HG03196 (cell line): ENCODE measurements around the gene IGSF23.

ENCODE experiments used
- ATAC-seq: cut with Tn5 transposase; IDR thresholded peaks from one replicate; pipeline ENCODE4 v1.9.1; 2021; ENCODE audit not compliant: unreplicated experiment

IGSF23 gene, protein sequence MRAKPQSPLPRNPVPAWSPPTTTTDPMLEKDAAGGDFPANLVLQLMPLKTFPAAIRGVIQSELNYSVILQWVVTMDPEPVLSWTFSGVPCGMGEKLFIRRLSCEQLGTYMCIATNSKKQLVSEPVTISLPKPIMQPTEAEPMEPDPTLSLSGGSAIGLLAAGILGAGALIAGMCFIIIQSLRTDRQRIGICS

DNA sequence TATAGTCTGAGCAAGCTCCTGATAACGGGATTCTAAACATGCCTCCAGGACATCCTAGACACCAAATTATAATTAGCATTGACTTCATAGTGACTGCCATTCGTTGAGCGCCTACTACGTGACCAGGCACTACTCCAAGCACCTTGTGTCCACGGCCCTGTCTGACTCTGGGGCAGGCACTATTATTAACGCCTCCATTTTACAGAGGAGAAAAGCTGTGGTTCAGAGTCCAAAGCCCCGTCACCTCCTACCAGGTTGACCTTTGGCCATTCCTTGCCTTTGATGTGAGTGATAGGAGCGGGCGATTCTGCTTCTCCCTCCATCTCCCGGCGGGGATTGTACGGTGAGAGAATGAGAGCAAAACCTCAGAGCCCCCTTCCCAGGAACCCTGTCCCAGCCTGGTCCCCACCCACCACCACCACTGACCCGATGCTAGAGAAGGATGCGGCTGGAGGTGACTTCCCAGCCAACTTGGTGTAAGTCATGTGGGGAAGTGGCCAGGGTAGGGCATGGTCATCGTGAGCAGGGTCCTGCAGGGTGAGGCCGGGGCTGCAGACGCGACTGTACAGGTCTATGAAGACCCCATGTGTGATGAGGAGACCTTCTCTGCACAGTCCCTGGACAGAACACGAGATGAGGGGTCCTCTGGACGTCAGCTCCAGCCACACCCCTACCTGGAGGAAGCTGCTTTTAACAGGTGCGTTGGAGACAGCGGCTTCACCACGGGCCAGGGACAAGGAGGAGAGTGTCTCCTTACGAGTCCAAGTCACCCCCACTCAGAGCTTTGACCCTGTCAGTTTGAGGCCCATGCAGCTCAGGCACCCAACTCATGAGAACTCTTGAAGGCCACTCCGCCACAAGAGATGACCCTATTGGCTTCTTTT, at the start of gene IGSF23:
TSS of gene IGSF23 (plus strand) at position 269 of the 884 bp plus-strand sequence. CDS start at position 352, 83 bp downstream.
- no peak for ATAC-seq

DNA sequence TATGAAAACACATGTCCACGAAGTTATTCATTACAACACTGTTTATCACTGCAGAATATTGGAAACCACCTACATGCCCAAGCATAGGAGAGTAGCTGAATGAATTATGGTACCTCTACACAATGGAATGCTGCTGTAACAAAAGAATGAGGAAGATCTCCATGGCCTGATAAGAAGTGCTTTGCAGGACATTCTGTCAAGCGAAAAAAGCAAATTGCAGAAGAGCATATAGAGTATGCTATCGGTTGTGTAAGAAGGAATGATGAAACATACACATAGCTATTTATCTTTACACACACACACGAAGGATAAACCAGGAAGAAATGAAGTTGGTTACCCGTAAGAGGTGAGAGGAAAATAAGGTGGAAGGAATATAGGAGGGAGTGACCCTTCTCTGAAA, 46.4 kb upstream of the IGSF23 start:
- ATAC-seq, result no peak

DNA sequence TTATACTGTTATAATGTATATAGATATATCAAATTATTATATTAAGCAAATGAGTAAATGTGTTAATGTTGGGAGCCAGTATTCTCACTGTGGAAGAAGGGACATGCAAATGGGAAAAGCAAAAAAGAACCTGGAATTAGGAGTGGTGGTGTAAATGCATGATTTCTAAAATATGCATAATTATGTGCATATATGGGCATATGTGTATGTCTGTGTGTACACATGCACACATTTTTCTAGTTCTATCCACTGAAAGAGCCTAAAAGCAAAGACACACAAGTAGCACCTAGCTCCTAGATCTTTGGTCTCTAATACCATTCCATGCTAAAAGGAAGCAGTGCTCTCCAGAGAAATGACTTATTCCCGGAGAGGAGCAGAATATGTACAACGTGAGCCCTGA, 45.6 kb upstream of the IGSF23 start:
- no peak for ATAC-seq

DNA sequence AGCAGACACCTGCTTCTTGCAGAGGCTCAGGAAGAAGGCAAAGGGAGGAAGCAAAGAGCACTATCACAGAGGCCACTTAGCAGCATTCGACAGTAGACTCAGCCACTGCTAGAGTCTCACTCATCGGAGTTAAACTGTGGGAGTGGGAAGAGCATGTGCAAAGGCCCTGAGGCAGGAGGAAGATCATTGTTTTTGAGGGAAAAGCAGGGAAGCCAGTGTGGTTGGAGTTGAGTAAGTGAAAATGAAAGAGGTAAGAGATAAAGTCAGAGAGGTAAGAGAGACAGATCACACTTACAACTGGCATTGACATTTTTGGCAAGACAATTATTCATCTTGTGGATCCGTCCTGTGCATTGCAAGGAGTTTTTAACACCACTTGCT, 42.8 kb upstream of the IGSF23 start:
- no peak for ATAC-seq

DNA sequence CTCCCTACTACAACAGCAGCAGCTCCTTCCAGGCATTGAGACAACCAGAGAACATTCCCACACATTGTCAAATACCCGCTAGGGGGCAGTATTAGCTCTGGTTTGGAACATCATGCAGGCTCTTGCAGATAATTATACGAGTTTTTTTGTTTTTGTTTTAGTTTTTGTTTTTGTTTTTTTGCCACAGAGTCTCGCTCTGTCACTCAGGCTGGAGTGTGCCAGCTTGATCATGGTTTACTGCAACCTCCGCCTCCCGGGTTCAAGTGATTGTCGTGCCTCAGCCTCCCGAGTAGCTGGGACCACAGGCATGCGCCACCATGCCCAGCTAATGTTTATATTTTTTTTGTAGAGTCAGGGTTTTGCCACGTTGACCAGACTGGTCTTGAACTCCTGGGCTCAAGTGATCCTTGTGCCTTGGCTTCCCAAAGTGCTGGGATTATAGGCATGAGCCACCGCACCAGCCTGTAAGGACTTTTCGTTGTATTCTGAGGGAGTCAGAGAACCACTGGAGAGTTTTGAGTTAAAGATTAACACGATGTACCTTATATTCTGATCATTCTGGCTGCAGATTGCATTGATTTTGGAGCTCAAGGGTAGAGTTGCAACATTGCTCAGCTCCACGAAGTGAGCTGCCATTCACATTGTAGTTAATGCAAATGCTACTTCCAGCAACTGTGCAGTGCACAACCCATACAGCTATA, 42.2 kb upstream of the IGSF23 start:
- ATAC-seq, result no peak

DNA sequence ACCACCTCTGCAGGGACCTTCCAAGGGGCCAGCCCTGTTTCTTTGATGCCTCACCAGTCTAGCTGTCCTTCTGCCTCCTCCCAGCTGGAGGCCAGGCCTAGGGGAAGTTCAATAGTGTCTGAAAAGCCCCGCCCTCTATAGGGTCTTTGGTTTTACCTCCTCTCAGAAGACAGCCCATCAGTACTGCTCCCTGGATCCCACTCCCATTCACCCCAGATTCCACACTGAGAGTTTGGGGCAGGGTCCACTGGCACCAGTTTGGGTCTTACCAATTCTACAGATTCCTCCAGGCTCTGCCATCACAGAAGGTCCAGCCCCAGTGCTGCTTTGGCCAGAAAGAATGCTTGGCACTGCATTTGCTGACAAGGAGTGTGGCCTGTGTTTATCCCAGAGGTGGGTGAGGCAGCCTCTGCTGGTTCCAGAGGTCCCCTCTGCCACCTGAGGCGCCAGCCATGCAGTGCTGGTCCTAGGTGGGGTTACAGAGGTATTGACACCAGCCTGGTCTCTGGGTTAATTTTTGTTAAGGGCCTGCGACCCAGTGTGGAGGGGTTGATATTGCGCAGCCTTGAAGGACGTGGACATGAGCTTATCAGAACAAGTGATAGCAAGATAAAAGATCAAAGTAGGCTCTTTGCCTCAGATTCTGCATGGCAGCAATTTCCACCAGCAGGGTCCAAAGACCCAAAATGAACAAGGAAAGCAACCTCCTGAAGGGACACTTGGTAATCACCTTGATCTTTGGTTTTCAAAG, 41.4 kb upstream of the IGSF23 start:
- no peak for ATAC-seq

DNA sequence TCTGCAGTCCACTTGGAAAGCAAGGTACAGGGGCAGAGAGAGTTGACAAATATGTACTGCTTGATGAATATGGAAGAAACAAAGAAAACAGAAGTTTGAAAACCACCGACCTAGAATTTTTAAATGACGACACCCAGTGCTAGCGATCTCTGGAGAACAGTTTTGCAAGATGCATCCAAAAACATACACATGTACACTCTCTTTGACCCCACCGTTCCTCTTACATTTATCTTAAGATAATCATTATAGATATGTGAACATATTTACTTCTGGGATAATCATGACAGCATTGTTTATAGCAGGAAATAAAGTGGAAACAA, 40.8 kb upstream of the IGSF23 start:
- ATAC-seq, result no peak

DNA sequence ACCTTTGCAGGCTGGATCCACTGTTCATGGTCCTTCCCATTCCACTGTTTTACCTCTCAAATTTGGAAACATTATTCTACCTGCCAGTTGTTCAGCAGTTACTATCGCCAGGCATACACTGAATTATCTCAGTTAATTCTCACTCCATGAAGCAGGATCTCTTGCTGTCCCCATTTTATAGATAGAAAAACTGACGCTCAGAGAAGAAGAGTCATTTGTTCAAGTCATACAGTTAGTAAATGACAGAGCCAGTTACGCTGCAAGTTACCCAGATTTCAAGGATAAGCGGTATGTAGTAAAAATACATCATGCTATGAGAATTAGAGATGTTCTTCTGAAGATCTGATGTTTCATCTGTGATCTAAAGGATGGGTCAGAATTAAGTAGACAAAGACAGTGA, 40.2 kb upstream of the IGSF23 start:
- ATAC-seq, result no peak

DNA sequence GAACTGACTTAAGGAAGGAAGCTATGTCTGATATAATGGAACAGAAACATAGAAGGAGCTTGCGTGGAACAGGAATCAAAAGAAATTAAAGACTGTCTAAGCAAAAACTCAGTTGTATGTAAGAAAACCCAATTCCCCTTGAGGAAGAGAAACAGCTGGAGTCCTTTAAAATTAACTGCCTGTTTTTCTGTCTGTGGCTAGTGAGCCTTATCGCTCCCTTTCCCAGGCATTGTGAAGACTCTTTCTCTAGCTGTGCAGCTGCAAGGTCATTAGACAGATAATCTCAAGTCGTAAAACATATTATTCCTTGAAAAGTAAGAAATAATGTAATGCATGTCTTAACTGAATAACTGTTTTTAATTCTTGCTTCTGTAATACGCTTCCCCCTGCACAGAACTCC, 39.7 kb upstream of the IGSF23 start:
- no peak for ATAC-seq

DNA sequence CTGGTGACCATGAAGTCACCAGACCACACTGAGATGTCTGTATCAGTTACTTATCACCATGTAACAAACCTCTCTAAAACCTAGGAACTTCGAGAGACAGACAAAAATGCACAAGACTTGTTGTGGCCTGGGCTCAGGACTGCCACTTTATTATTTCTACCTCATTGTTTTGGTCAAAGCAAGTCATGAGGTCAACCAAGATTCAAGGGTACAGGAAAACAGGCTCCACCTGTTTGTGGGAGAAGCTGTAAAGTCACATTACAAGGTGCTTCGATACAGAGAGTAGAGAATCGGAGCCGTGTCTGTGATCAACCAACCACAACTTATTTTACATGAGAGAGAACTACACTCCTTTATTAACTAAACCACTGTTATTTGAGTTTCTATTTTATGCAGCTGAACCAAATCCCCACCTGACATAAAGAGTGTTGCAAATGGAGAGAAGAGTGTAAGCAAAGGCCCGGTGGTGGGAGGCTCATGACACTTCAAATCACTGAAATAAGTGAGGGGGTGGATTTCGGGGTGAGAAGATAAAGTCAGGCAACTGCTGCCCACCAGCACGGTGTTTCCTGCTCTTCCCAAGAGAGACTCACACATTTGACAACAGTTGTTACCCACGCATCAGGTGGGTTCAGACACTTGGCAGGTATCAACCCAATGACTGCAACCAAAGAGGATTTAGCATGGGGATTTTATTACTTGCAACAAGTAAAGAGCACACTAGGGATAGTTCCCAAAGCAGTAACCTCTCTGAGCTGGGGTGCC, 39.0 kb upstream of the IGSF23 start:
- no peak for ATAC-seq

DNA sequence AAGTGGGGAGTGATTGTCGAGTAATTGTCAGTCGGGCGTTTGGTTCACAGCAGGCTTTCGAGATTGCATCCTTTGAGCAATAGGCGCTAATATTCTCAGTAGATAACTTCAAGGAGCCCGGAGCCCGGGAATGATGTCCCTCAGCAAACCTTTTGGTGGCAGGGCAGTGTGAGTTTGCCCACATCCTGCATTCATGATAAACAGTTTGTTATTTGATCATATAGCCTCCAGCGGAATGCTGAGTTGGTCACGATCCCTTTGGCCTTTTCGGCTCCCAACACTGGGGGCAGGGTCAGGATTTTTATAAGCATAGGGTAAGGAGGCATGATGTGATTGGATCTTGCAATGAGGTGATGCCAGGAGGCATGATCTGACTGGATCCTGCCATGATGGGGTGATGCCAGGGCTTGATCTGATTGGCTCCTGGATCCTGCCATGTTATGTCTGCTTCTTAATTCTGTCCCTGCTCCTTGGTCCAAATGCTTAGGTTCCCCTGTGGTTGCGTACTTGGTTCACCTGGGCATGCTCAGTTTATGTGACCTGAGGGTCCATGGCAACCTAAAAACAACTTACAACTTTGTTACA, 38.2 kb upstream of the IGSF23 start:
- no peak for ATAC-seq

DNA sequence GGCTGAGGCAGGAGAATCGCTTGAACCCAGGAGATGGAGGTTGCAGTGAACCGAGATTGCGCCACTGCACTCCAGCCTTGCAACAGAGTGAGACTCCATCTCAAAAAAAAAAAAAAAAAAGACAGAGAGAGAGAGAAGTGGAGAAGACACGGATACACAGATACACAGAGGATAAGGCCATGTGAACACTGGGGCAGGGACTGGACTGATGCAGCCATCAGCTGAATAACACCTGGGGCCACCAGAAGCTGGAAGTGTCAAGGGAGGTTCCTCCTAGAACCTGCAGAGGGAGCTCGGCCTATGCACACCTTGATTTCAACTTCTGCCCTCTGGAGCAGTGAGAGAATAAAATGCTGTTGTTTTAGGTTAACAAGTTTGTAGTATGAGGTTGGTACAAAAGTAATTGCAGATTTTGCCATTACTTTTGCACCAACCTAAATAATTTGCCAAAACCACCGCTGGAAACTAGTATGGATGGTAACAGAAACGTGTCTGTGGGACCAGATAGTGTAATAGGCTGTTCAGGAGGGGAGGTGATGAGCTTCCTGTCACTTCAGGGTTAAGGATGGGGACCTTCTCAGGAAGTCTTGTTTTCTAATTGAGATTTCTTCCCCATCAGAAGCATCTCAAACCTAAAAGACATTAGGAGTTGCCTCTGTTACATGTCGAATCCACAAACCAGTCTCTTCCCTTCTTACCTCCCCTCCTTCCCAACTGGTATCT, 36.4 kb upstream of the IGSF23 start:
- no peak for ATAC-seq

DNA sequence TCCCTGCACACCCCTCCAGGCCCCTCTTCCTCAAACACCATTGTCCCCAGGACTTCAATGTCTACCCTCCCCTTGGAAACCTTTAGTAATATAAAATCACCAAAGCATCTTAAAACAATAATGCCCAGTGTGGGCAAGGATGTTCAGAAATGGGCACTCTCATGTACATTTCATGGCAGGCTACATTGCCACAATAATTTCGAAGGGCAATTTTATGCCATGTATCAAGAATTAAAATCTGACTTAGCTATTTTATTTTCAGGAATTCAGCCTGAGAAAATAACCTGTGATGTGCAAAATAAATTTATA, 35.8 kb upstream of the IGSF23 start:
- ATAC-seq, result no peak

DNA sequence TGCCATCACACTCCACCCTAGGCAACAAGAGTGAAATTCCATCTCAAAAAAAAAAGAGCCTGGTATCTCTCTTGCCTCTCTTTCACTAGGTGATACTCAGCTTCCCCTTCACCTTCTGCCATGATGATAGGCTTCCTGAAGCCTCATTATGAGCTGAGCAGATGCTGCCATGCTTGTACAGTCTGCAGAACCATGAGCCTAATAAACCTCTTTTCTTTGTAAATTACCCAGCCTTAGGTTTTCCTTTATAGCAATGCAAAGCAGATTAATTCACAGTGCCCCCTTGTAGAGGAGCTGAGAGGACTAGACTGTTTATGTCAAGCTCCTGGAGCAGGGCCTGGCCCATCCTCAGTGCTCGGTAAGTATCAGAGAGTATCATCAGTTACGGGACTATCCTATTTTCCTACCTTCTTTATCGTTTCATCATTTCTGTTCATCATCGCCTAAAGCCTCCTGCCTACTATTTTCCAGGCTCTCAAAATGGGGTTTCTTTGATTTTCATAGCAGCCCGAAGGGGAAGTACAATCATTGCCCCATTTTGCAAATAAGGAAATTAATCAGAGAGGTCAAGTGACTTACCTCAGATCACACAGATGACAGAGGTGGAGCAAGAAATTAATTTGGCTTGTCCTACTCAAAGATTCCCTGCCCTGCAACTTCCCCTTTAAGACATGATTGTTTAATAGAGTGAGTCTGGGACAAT, 33.5 kb upstream of the IGSF23 start:
- no peak for ATAC-seq

DNA sequence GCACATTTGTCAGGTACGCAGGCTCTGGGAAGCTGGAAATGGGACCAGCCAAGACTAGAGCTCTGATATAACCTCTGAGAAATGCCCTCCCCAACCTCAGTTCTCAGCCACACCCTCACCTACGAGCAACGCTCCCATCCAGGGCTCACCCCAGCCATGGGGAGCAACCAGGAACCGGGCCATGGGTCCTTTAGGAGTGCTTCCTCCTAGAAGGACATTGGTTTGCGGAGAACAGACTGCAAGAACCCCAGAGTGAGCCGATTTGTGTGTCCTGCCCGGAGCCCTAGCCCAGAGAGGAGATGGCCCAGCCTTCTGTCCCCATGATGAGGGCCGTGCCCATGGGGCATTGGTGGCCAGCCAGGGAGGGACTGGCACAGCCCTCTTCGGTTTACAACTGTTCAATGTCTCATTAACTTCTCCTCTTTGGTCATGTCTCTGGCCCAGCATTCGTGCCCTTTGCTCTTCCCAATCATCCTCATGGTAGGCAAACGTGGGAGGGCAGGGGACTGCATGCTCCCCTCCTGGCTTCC, 32.9 kb upstream of the IGSF23 start:
- ATAC-seq, result no peak

DNA sequence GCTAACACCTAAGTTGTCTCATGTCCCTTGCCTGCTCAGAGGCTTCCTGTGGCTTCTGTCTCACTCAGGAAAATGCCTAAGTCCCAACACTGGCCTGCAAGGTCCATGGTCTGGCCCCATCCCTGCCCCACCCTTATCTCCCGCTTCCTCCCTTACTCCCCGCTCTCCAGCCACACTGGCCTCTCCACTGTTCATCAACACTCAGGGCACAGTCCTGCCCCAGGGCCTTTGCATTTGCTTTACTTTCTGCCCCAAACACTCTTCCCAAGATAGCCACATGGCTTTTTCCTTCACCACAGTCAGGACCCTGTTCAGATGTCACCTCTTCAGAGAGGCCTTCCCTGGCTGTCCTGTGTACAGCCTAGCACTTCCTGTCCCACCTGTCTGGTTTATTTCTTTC, 32.1 kb upstream of the IGSF23 start:
- ATAC-seq, result no peak

DNA sequence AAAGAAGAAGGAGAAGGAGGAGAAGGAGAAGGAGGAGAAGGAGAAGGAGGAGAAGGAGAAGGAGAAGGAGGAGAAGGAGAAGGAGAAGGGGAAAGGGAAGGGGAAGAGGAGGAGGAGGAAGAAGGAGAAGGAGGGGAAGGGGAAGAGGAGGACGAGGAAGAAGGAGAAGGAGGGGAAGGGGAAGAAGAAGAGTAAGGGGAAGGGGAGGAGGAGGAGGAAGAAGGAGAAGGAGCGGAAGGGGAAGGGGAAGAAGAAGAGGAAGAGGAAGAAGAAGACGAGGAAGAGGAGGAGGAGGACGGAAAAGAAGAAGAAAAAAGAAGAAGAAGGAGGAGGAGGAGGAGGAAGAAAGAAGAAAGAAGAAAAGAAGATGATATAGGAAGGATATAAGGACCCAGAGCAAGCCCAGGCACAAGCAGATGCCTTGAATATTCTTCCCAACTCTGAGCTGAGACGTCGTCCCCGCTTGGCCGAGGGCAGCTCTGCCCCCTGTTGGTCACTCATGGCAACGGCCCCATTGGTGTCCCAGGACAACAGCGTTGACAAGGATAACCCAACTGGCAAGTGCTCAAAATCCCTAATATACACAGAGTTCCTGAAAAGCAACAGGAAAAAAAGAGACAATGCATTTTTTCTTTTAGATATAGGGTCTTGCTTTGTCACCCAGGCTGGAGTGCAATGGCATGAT, 30.6 kb upstream of the IGSF23 start:
- no peak for ATAC-seq

DNA sequence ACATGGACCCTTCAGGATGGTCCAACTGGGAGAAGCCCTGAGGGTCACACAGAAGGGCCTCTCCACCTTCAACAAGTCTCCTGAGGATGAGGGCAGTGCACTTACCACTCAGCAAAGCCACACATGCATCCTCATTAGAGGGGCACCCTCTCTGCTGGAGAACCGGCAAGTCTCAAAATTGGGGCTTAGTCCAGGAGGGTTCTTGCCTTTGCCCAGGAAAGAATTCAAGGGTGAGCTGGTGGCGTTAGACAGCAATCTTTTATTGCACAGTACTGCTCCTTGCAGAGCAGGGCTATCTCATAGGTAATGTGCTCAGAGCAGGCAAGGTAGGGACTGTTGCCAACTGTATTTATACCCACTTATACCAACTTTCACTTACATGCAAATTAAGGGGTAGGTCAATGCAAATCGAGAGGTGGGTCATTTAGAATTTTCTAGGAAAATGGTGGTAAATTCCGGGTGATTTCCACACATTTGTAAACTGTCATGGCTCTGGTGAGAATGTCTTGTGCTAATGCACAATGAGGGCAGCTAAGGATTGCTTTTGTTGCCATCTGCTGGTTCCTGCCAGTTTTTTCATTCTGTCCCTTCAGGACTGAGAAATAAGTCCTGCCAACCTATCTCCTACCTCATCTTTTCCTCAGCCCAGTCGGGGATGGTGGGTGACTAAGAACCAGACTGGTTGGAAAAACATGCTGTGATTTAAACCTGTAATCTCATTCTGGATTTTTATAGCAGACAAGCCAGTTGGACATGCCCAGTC, 27.8 kb upstream of the IGSF23 start:
- no peak for ATAC-seq
